GM08714 (cell line): ENCODE measurements around the gene MAP1LC3C.
"Not testable (repeated sequence)": the region's sequence is repeated elsewhere in the genome, so short reads cannot be mapped to it uniquely, and the experiment has no call there.

Experiments
- H3K4me3 ChIP-seq: fragments of 200-500 bp; sonication (Bioruptor generic); 2 replicates; pipeline ENCODE4 v1.5.1; 2014; ENCODE audit warnings: mild to moderate bottlenecking, low read length, inconsistent platforms
- ZNF274 ChIP-seq: IDR thresholded peaks from 2 replicates; pipeline ENCODE4 v1.6.1; 2012; ENCODE audit warnings: mild to moderate bottlenecking, low read depth, low read length

The MAP1LC3C gene

GRCh38 chr1:242004751-242005495 lies 6.0 kb upstream of the MAP1LC3C start:
- no peak for TF ChIP-seq ZNF274

GRCh38 chr1:242002510-242002909 lies 3.6 kb upstream of the MAP1LC3C start:
- no peak for TF ChIP-seq ZNF274
- H3K4me3 ChIP-seq = no peak overlapping the region

More at GRCh38 chr1:242004751-242005495, 6.0 kb upstream of the MAP1LC3C start:
- no peak overlapping the region for H3K4me3 ChIP-seq

GRCh38 chr1:242002072-242002471 lies 3.2 kb upstream of the MAP1LC3C start:
- no peak for TF ChIP-seq ZNF274
- no peak overlapping the region for H3K4me3 ChIP-seq

- TF ChIP-seq ZNF274 = no peak
Observed at GRCh38 chr1:242000434-242000833, 1.5 kb upstream of the MAP1LC3C start.

GRCh38 chr1:241998412-241998921 lies 431 bp downstream of the MAP1LC3C start:
- no peak overlapping the region; the same call in 1 of the 2 replicates for H3K4me3 ChIP-seq
- no peak for TF ChIP-seq ZNF274

More at GRCh38 chr1:242000434-242000833, 1.5 kb upstream of the MAP1LC3C start:
- no peak overlapping the region for H3K4me3 ChIP-seq

- no peak for TF ChIP-seq ZNF274
- H3K4me3 ChIP-seq = no peak overlapping the region
Observed at GRCh38 chr1:241997401-241997998, 1.4 kb downstream of the MAP1LC3C start.

- H3K4me3 ChIP-seq = no peak overlapping the region
- TF ChIP-seq ZNF274 = no peak
Observed at GRCh38 chr1:241994171-241994570, 4.7 kb downstream of the MAP1LC3C start.

- no peak for TF ChIP-seq ZNF274
- H3K4me3 ChIP-seq = no peak overlapping the region
Observed at GRCh38 chr1:241992734-241993133, 6.2 kb downstream of the MAP1LC3C start.

GRCh38 chr1:241990040-241990439 lies 8.9 kb downstream of the MAP1LC3C start:
- no peak for TF ChIP-seq ZNF274
- H3K4me3 ChIP-seq = no peak overlapping the region

- not testable (repeated sequence) for H3K4me3 ChIP-seq
Observed at GRCh38 chr1:241988389-241988930, 10.4 kb downstream of the MAP1LC3C start.

- no peak for TF ChIP-seq ZNF274
- H3K4me3 ChIP-seq = no peak overlapping the region
Observed at GRCh38 chr1:241985787-241986186, 13.1 kb downstream of the MAP1LC3C start.

- TF ChIP-seq ZNF274 = no peak
Observed at GRCh38 chr1:241979926-241980325, 19.0 kb downstream of the MAP1LC3C start.

GRCh38 chr1:241979071-241979470 lies 19.8 kb downstream of the MAP1LC3C start:
- TF ChIP-seq ZNF274 = no peak
- no peak overlapping the region for H3K4me3 ChIP-seq

More at GRCh38 chr1:241979926-241980325, 19.0 kb downstream of the MAP1LC3C start:
- no peak overlapping the region for H3K4me3 ChIP-seq

- H3K4me3 ChIP-seq = no peak overlapping the region
- TF ChIP-seq ZNF274 = no peak
Observed at GRCh38 chr1:241976229-241976628, 22.7 kb downstream of the MAP1LC3C start.

- no peak for TF ChIP-seq ZNF274
- H3K4me3 ChIP-seq = no peak overlapping the region
Observed at GRCh38 chr1:241972703-241973369, 26.1 kb downstream of the MAP1LC3C start.
